ENCODE data around the gene ATAD5. TPM values are rescaled to one million over a fixed set of nuclear protein-coding genes. Genes with fewer than 3 reads are reported as not detected.
A peak's percentile ranks its signal among the peaks of the same experiment; 100 is the strongest.

The ATAD5 gene
- total and polyA plus RNA-seq, 12 donors: 0.24 to 4.0 (median 0.59) TPM

DNA sequence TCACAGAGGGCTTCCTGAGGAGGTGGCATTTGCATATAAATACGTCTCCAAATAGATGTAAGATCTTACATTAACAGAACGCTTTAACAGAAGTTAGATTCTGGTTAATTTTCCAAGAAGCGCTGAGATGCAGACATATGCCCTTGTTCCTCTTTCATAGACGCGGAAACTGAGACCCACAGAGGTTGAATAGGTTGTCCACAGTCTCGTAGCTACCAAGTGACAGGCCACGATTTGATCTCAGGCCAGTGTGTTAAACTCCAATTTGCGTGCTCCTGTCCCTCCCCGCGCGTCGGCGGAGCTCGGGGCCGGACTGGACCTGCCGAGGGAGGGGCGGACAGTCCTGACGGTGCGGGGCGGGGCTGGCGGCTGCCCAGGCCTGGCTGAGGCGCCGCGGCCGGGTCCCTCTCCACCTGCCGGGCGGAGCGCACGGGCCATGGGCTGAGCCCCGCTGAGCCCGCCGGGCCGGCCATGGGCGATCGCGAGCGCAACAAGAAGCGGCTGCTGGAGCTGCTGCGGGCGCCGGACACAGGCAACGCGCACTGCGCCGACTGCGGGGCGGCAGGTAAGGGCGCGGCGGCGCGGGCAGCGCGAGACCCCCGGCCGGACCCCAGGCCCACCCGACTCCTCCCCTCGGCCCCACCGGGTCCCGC is 89.9 kb downstream of the ATAD5 start, which contains the start of gene ADAP2:
ADAP2 (plus strand) TSS at position 402 of the 653 bp plus-strand sequence; CDS start at position 472, 70 bp downstream.
- peak within 1 kb of the TSS in 4 of 5 donors; percentile 5 to 85 (median 38) for H3K27ac ChIP-seq

DNA sequence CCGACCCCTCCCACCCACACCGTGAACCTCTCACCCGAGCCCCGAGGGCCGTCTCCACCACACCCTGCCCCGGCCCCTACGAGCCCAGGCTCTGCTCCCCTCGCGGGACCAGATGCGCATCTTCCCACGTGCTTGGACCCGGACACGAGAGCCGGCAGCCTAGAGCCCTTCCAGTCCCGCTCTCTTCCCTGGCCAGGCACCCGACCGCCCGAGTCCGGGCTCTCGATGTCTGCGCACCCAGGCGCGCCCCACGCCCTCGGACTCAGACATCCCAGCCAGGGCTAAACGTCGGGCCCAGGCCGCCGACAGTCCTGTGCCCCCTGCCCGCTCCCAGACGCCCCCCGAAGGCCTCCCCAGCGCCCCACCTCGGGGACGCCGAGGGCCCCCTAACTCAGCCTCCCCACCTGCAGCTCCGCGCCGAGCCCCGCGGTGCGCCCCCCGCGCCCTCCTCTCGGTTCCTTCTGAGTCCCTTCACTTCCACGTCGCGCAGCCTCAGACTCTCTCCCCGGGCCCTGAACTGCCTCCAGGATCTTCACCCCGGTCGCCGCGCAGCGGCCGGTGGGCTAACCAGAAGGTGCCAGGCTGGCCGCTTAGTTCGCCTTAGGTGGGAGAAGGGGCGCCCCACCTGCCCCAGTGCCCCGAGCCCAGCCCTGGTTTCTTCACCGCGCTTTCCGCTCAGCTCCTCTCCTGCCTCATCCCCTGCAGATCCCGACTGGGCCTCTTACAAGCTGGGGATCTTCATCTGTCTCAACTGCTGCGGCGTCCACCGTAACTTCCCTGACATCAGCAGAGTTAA is 90.7 kb downstream of the ATAD5 start:
- no peaks in the 10 kb centered on the region for H3K9me3 ChIP-seq (replicated peaks in 1 of 3)
- no peak for DNase-seq
- peak overlapping the region in 2 of 4 donors; percentile 30 to 65 for H3K4me3 ChIP-seq
- WGBS, 4 donors: 2 to 3% (median 2%) methylated on average over 9 to 66 of the region's 66 CpGs
- H3K27ac ChIP-seq: peak overlapping the region in 4 of 5 donors; percentile 5 to 85 (median 38)
- TF ChIP-seq, protein P1, sequence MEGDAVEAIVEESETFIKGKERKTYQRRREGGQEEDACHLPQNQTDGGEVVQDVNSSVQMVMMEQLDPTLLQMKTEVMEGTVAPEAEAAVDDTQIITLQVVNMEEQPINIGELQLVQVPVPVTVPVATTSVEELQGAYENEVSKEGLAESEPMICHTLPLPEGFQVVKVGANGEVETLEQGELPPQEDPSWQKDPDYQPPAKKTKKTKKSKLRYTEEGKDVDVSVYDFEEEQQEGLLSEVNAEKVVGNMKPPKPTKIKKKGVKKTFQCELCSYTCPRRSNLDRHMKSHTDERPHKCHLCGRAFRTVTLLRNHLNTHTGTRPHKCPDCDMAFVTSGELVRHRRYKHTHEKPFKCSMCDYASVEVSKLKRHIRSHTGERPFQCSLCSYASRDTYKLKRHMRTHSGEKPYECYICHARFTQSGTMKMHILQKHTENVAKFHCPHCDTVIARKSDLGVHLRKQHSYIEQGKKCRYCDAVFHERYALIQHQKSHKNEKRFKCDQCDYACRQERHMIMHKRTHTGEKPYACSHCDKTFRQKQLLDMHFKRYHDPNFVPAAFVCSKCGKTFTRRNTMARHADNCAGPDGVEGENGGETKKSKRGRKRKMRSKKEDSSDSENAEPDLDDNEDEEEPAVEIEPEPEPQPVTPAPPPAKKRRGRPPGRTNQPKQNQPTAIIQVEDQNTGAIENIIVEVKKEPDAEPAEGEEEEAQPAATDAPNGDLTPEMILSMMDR (IDR thresholded peaks at IDR 0.05): no peak
- no peak for TF ChIP-seq POLR2A (IDR thresholded peaks at IDR 0.05)
- no peaks in the 10 kb centered on the region for H3K36me3 ChIP-seq (replicated peaks in 1 of 2)
- intact Hi-C loops (cut with DNase I): no loop called here
- peaks cover 11% of the 10 kb centered on the region for H3K27me3 ChIP-seq
- H3K4me1 ChIP-seq (replicated peaks in 1 of 2): peaks cover 9 to 18% of the 10 kb centered on the region in 2 donors

More for the DNA sequence above, 89.9 kb downstream of the ATAD5 start, which contains the start of gene ADAP2:
- H3K27me3 ChIP-seq: peaks cover 11% of the 10 kb centered on the region
- DNase-seq: peak; percentile 45 to 67 (median 51)
- no peaks in the 10 kb centered on the region for H3K9me3 ChIP-seq (replicated peaks in 1 of 3)
- peaks cover 9 to 18% of the 10 kb centered on the region in 2 donors for H3K4me1 ChIP-seq (replicated peaks in 1 of 2)
- H3K36me3 ChIP-seq (replicated peaks in 1 of 2): no peaks in the 10 kb centered on the region
- peak within 1 kb of the TSS in 2 of 4 donors; percentile 30 to 65 for H3K4me3 ChIP-seq
- peak; percentile 12 to 20 for TF ChIP-seq POLR2A (IDR thresholded peaks at IDR 0.05)
- TF ChIP-seq, protein P1 (IDR thresholded peaks at IDR 0.05): no peak
- intact Hi-C loops (cut with DNase I): no loop called here
- 3 to 23% (median 7%) methylated on average over 3 to 60 of the region's 60 CpGs for whole genome bisulfite sequencing, 4 donors

DNA sequence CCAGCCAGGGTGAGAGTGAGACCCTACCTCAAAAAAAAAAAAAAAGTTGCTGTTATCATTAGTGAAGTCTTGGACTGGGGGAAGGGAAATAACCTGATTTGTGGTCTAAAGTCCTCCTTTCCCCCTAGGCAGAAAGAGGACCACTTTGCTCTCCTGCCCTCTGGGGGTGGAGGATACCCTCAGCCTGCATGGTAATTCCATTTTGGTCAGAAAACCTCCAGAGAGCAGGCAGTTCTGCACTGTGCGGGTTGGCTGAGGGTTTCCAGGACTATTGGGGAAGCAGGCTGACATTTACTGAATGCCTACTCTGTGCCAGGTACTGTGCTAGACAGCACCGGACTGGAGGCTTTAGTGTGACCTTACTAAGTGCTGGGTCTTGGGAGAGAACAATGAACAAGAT is 92.6 kb downstream of the ATAD5 start:
- WGBS, 4 donors: 46 to 70% (median 62%) methylated on average over 2 of the region's 2 CpGs
- no peaks in the 10 kb centered on the region for H3K9me3 ChIP-seq (replicated peaks in 1 of 3)
- H3K4me3 ChIP-seq: no peak overlapping the region
- intact Hi-C loops (cut with DNase I): no loop called here
- TF ChIP-seq, protein P1 (IDR thresholded peaks at IDR 0.05): no peak
- TF ChIP-seq POLR2A (IDR thresholded peaks at IDR 0.05): no peak
- no peaks in the 10 kb centered on the region for H3K36me3 ChIP-seq (replicated peaks in 1 of 2)
- DNase-seq: no peak
- no peak overlapping the region for H3K27ac ChIP-seq
- H3K4me1 ChIP-seq (replicated peaks in 1 of 2): peaks cover 9 to 18% of the 10 kb centered on the region in 2 donors
- peaks cover 11% of the 10 kb centered on the region for H3K27me3 ChIP-seq

DNA sequence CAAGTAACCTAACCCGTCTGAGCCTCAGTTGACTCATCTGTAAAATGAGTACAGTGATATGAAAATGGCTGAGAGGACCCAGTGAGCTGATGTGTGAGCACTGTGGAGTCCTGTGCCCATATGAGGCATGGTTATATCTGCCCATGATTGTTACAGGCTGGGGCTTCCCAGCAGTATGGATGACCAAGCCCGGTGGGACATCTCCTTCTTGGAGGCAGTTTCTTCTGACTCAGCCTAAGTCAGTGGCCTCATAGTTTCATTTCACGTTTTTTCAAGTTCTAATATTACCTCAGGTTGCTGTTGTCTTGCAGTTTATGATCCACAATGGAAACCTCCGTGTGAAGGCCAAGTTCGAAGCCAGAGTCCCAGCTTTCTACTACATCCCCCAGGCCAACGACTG is 94.8 kb downstream of the ATAD5 start:
- 68 to 74% (median 70%) methylated on average over 6 of the region's 6 CpGs for WGBS, 4 donors
- Histone ChIP-seq H3K4me1 (replicated peaks in 1 of 2) (peaks cover 6 to 14% of the 10 kb centered on the region in 2 donors), H3K4me3 (no peak overlapping the region), H3K9me3 (replicated peaks in 1 of 3) (no peaks in the 10 kb centered on the region), H3K27me3 (peaks cover 11% of the 10 kb centered on the region), H3K27ac (no peak overlapping the region), H3K36me3 (replicated peaks in 1 of 2) (no peaks in the 10 kb centered on the region)
- DNase-seq: no peak
- TF ChIP-seq, protein P1 (IDR thresholded peaks at IDR 0.05): no peak
- no peak for TF ChIP-seq POLR2A (IDR thresholded peaks at IDR 0.05)
- intact Hi-C loops (cut with DNase I): no loop called here

Data from adrenal gland (tissue), 12 donors.